NCI-H2029 (cell line): ENCODE results near the gene ENTHD1.
"Not testable (repeated sequence)": the region's sequence is repeated elsewhere in the genome, so short reads cannot be mapped to it uniquely, and the experiment has no call there.

Experiments used
- DNase-seq: peaks from one replicate; lab custom pipeline; 2025; lab: John Stamatoyannopoulos, UW

Gene ENTHD1

GRCh38 chr22:39851606-39852315, 41.8 kb downstream of the ENTHD1 start:
- DNase-seq = no peak

- no peak for DNase-seq
These were observed 46.1 kb downstream of the ENTHD1 start for GRCh38 chr22:39847477-39847876.

DNA sequence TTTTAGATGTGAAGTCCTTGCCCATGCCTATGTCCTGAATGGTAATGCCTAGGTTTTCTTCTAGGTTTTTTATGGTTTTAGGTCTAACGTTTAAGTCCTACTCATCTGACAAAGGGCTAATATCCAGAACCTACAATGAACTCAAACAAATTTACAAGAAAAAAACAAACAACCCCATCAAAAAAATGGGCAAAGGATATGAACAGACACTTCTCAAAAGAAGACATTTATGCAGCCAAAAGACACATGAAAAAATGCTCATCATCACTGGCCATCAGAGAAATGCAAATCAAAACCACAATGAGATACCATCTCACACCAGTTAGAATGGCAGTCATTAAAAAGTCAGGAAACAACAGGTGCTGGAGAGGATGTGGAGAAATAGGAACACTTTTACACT, 47.0 kb downstream of the ENTHD1 start:
- not testable (repeated sequence) for DNase-seq

DNA sequence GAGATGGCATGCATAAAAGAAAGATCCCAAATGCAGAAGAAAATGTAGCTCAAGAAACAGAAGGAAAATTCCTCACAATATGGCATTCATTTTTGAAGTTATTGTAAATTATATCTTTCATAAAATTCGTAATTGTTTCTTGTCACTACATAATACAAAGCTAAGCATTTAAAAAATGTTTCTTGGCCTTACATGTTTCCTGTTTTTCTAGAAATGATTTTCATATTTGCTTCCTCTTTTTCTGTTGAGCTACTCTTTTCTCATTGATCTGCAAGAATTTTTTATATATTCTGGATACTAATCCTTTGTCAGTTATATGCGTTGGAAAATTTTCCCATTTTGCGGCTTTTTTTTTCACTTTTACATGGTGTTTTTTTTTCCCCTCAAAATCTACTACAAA, 48.0 kb downstream of the ENTHD1 start:
- DNase-seq = no peak

- no peak for DNase-seq
These were observed 53.5 kb downstream of the ENTHD1 start for GRCh38 chr22:39839917-39840510.

DNA sequence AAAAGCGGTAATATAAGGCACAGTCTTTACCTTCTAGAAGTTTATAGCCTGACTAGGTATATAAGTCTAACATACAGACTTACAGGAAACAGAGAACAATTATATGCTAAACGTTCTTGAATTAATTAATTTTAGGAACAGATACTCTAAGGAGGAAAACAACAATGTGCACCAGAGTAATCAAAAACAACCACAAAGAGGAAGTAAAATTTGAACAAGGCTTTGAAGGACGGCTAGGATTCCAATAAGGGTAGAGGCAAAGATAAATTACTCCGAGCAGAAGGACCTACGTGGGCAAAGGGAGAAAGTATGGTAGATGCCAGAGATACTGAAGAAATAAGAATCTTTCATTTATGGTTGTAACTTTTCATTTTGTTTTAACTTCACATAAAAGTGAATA, 54.4 kb downstream of the ENTHD1 start:
- DNase-seq = no peak

GRCh38 chr22:39833610-39834009, 60.0 kb downstream of the ENTHD1 start:
- no peak for DNase-seq

- DNase-seq = no peak
These were observed 60.5 kb downstream of the ENTHD1 start for GRCh38 chr22:39833093-39833492.

- no peak for DNase-seq
These were observed 60.9 kb downstream of the ENTHD1 start for GRCh38 chr22:39832627-39833074.

DNA sequence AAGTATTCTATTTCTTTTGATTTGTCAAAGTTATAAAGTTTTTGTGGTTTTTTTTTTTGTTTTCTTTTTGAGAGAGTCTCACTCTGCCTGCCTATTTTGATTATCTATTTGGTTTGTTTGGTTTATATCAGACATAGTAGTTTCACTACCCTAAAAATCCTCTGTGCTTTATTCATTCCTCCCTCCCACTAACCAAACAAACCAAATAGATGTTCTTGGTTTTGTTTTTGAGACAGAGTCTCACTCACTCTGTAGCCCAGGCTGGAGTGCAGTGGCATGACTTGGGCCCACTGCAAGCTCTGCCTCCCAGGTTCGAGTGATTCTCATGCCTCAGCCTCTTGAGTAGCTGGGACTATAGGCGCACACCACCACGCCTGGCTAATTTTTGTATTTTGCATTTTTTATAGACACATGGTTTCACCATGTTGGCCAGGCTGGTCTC, 67.9 kb downstream of the ENTHD1 start:
- DNase-seq = no peak

DNA sequence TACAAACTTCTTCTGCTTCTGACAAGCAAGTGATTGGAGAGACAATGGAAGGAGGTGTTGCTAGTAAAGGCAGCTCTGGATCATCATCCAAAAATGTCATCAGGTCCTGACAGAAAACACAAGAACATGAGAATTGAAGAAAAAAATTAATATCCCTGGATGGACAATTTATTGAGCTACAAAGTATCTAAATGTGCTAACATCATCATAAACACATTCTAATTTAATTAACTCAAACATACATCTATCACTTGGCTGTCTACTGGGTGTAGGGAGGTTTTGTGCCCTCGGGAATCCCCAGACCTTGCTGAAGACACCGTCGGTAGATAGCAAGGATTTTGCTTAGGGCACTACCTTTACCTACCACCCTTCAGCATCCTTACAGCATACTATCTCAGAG, 72.6 kb downstream of the ENTHD1 start:
- no peak for DNase-seq

GRCh38 chr22:39820256-39820655, 73.3 kb downstream of the ENTHD1 start:
- DNase-seq = no peak

DNA sequence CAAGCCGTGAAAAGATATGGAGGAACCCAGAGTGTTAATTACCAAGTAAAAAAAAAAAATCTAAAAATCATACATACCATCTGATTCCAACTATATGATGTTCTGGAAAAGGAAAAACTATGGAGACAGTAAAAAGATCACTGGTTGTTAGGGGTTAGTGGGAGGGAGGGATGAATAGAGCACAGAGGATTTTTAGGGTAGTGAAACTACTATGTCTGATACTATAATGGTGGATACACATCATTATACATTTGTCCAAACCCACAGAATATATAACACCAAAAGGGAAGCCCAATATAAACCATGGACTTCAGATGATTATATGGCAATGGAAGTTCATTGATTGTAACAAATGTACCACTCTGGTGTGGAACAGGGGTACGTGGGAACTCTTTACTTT, 74.1 kb downstream of the ENTHD1 start:
- DNase-seq = no peak

DNA sequence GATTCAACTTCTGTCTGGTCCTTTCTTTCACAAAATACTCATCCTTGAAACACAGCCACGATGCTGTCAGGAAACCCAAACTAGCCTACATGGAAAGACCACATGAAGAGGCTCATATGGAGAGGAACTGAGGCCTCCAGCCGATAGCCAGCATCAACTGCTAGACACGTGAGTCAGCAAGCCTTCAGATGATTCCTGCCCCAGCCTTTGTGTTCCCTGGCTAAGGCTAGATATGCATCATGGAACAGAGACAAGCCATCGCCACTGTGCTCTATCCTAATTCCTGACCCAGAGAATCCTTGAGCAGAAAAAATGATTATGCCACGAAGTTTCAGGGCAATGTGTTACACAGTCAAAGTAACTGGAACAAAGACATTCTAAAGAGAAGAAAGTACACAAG, 75.5 kb downstream of the ENTHD1 start:
- no peak for DNase-seq

DNA sequence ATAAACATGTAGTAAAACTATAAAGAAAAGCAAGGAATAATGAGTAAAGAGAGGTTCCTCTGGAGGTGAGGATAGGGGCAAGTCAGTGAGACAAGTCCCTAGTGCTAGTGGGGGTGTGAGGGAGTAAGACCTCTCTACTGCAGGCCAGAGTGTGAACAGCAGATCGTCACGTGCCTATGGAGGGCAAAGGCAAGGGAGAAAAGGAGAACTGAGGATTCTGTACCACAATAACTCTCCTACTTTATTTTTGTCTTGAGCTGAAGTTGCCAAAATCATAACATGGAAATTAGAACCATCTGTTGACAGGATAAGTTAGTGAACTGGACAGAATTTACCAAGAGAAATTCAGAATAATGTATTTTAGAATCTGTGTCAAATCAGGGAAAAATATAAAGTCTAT, 77.6 kb downstream of the ENTHD1 start:
- no peak for DNase-seq

GRCh38 chr22:39814899-39815298, 78.7 kb downstream of the ENTHD1 start:
- DNase-seq = no peak

- DNase-seq = no peak
These were observed 83.6 kb downstream of the ENTHD1 start for GRCh38 chr22:39809772-39810557.

DNA sequence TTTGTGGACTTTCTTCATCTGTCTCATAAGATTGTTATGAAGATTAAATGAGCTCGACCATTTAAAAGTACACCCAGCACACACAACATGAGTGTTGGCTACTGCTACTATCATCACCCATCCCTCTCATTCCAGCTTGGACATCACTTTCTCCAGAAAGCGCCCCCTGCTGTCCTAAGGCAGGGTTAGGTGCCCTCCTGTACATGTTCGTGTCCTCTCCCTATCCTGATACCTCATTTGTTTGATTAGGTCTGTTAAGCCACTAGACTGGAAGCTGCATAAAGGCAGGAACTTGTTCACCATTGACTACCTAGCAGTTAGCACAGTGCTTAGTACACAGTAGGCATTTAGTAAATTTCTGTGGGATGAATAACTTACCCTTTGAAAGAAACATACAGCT, 85.5 kb downstream of the ENTHD1 start:
- no peak for DNase-seq

DNA sequence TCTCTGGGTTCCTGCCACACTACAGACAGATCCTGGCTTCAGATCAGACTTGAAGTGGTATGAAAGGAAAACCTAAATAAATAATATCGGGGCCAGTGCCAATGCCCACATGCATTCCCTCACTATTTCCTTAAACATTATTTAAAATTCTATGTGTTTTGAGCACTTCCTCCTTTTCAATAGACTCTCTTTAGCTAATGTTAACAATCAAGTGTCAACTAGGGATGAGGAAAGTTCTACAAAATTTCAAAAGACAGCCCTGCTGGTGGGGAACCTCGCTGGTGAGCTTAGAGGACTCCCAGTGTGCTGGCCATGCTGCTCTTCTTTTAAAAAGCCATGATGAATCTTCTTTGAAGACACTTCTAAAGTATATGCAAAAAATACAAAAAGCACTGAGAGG, 87.5 kb downstream of the ENTHD1 start:
- peak; percentile 8 for DNase-seq

GRCh38 chr22:39805117-39805516, 88.4 kb downstream of the ENTHD1 start:
- no peak for DNase-seq

GRCh38 chr22:39802682-39803081, 90.9 kb downstream of the ENTHD1 start:
- DNase-seq = no peak

DNA sequence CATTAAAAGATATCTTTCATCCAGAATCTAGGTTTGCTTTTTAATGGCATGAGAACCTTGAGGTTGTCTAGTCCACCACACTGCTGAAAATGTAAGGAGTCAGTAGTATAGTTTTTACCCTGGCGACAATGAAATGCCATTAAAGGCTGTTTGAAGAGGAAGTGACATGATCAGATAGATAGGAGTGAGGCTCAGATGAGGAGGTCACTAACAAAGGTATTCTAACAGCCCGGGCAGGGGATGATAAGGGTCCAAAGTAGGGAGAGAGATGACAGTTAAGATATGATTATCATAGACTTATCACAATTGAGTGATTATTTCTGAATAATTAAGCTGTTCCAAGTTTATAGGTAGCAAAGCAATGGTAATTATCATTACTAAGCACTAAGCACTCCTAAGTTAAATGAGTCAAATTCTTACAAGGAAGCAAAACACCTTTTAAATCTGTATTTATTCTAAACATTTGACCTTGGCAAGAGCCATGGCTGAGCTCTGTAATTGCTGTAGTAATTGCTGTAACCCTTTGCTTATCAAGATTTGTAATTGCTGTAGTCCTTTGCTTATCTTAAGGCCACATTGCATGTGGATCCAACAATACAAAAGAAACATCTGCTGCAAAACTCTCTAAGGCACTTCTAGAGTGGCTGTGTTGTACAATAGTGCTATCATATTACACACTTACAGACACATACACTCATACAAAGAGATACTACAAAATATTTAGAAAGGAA, 92.6 kb downstream of the ENTHD1 start:
- DNase-seq = peak; percentile 73
